WTC11 (cell line): ENCODE measurements around the gene GPR157. TPM values are rescaled to one million over a fixed set of nuclear protein-coding genes. Genes with fewer than 3 reads are reported as not detected.

Experiments
- CDX4 ChIP-seq: fragments of 250-450 bp; sonication (Bioruptor Pico); IDR thresholded peaks from 2 replicates; pipeline ENCODE4 v1.9.0; 2021; ENCODE audit warnings: moderate library complexity, mild to moderate bottlenecking, inconsistent platforms, borderline replicate concordance
- E2F4 ChIP-seq: sonication (generic); formaldehyde crosslinking; IDR thresholded peaks from 2 replicates; pipeline ENCODE4 v1.8.1; 2022; ENCODE audit warnings: low read depth, mild to moderate bottlenecking, moderate library complexity, missing genetic modification reagents, borderline replicate concordance
- EMX1 ChIP-seq: fragments of 250-450 bp; sonication (Bioruptor Pico); IDR thresholded peaks from 2 replicates; pipeline ENCODE4 v1.8.0; 2021; ENCODE audit warnings: mild to moderate bottlenecking
- IRF2 ChIP-seq: sonication (generic); formaldehyde crosslinking; IDR thresholded peaks from 2 replicates; pipeline ENCODE4 v1.8.0; 2022; ENCODE audit warnings: low read depth, missing genetic modification reagents, borderline replicate concordance
- total RNA-seq: library from RNA; stranded (reverse); gene quantifications from 3 replicates; pipeline ENCODE4 v1.2.3, GENCODE V29; 2021
- TF ChIP-seq, protein P1 (sequence below): sonication (generic); formaldehyde crosslinking; IDR thresholded peaks from 2 replicates; pipeline ENCODE4 v1.8.0; 2023; ENCODE audit warnings: missing genetic modification reagents, mild to moderate bottlenecking, borderline replicate concordance
- TF ChIP-seq, protein P2 (sequence below): fragments of 250-450 bp; sonication (Bioruptor Pico); conservative IDR thresholded peaks from 2 replicates; pipeline ENCODE4 v1.9.0; 2021; ENCODE audit warnings: mild to moderate bottlenecking
- TF ChIP-seq, protein P3 (sequence below): sonication (generic); formaldehyde crosslinking; IDR thresholded peaks from 2 replicates; pipeline ENCODE4 v1.8.0; 2023; ENCODE audit warnings: missing genetic modification reagents
- TF ChIP-seq, protein P4 (sequence below): fragments of 250-450 bp; sonication (Bioruptor Pico); IDR thresholded peaks from 2 replicates; pipeline ENCODE4 v1.9.0; 2021; ENCODE audit warnings: mild to moderate bottlenecking
- TF ChIP-seq, protein P5 (sequence below): sonication (generic); formaldehyde crosslinking; IDR thresholded peaks from 2 replicates; pipeline ENCODE4 v1.8.0; 2022; ENCODE audit warnings: mild to moderate bottlenecking, missing genetic modification reagents
- TF ChIP-seq, protein P6 (sequence below): sonication (generic); formaldehyde crosslinking; IDR thresholded peaks from 2 replicates; pipeline ENCODE4 v1.8.0; 2022; ENCODE audit warnings: missing genetic modification reagents
- TF ChIP-seq, protein P7 (sequence below): sonication (generic); formaldehyde crosslinking; IDR thresholded peaks from 2 replicates; pipeline ENCODE4 v1.8.1; 2022; ENCODE audit warnings: low read depth, missing genetic modification reagents, borderline replicate concordance
- TF ChIP-seq, protein P8 (sequence below): sonication (generic); formaldehyde crosslinking; IDR thresholded peaks from 2 replicates; pipeline ENCODE4 v1.8.1; 2023; ENCODE audit warnings: mild to moderate bottlenecking, moderate library complexity, missing genetic modification reagents

GPR157 gene
- total RNA-seq, 1 experiment from 2014 or later = 6.0 TPM

GRCh38 chr1:9086045-9086444 is 42.9 kb downstream of the GPR157 start (continued):
- TF ChIP-seq, protein P1, sequence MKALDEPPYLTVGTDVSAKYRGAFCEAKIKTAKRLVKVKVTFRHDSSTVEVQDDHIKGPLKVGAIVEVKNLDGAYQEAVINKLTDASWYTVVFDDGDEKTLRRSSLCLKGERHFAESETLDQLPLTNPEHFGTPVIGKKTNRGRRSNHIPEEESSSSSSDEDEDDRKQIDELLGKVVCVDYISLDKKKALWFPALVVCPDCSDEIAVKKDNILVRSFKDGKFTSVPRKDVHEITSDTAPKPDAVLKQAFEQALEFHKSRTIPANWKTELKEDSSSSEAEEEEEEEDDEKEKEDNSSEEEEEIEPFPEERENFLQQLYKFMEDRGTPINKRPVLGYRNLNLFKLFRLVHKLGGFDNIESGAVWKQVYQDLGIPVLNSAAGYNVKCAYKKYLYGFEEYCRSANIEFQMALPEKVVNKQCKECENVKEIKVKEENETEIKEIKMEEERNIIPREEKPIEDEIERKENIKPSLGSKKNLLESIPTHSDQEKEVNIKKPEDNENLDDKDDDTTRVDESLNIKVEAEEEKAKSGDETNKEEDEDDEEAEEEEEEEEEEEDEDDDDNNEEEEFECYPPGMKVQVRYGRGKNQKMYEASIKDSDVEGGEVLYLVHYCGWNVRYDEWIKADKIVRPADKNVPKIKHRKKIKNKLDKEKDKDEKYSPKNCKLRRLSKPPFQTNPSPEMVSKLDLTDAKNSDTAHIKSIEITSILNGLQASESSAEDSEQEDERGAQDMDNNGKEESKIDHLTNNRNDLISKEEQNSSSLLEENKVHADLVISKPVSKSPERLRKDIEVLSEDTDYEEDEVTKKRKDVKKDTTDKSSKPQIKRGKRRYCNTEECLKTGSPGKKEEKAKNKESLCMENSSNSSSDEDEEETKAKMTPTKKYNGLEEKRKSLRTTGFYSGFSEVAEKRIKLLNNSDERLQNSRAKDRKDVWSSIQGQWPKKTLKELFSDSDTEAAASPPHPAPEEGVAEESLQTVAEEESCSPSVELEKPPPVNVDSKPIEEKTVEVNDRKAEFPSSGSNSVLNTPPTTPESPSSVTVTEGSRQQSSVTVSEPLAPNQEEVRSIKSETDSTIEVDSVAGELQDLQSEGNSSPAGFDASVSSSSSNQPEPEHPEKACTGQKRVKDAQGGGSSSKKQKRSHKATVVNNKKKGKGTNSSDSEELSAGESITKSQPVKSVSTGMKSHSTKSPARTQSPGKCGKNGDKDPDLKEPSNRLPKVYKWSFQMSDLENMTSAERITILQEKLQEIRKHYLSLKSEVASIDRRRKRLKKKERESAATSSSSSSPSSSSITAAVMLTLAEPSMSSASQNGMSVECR (CRISPR knock-in tag) = no peak
- TF ChIP-seq E2F4 = no peak
- TF ChIP-seq, protein P2, sequence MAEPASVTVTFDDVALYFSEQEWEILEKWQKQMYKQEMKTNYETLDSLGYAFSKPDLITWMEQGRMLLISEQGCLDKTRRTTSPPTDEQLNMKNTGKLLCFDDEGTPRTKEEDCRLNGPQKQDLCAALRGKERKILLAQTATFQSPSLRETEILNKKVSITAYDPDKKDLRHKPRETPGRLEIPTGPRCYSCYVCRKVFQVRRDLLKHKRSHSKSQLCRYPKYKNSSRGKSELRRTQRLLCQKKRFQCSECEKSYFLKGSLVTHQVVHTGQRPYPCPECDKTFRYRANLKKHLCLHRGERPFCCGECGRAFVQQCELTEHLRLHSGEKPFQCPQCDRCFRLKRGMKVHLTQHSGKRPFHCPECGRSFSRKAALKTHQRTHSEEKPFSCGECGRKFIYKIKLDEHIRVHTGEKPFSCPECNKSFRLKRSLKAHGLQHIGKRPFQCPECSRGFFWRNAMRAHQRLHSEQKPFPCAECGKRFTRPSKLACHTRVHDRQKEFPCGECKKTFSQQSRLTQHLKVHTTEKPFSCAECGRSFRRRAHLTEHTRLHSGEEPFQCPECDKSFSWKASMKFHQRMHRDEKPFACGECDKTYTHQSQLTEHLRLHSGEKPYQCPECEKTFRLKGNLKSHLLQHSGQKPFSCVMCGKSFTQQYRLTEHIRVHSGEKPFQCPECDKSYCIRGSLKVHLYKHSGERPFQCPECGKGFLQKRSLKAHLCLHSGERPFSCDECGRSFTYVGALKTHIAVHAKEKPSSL (CRISPR knock-in tag) = no peak
- TF ChIP-seq, protein P3, sequence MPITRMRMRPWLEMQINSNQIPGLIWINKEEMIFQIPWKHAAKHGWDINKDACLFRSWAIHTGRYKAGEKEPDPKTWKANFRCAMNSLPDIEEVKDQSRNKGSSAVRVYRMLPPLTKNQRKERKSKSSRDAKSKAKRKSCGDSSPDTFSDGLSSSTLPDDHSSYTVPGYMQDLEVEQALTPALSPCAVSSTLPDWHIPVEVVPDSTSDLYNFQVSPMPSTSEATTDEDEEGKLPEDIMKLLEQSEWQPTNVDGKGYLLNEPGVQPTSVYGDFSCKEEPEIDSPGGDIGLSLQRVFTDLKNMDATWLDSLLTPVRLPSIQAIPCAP = no peak
- TF ChIP-seq IRF2 (CRISPR knock-in tag) = no peak
- TF ChIP-seq, protein P4, sequence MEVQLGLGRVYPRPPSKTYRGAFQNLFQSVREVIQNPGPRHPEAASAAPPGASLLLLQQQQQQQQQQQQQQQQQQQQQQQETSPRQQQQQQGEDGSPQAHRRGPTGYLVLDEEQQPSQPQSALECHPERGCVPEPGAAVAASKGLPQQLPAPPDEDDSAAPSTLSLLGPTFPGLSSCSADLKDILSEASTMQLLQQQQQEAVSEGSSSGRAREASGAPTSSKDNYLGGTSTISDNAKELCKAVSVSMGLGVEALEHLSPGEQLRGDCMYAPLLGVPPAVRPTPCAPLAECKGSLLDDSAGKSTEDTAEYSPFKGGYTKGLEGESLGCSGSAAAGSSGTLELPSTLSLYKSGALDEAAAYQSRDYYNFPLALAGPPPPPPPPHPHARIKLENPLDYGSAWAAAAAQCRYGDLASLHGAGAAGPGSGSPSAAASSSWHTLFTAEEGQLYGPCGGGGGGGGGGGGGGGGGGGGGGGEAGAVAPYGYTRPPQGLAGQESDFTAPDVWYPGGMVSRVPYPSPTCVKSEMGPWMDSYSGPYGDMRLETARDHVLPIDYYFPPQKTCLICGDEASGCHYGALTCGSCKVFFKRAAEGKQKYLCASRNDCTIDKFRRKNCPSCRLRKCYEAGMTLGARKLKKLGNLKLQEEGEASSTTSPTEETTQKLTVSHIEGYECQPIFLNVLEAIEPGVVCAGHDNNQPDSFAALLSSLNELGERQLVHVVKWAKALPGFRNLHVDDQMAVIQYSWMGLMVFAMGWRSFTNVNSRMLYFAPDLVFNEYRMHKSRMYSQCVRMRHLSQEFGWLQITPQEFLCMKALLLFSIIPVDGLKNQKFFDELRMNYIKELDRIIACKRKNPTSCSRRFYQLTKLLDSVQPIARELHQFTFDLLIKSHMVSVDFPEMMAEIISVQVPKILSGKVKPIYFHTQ = no peak
- TF ChIP-seq, protein P5, sequence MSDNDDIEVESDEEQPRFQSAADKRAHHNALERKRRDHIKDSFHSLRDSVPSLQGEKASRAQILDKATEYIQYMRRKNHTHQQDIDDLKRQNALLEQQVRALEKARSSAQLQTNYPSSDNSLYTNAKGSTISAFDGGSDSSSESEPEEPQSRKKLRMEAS (CRISPR knock-in tag) = no peak
- TF ChIP-seq EMX1 (CRISPR knock-in tag) = no peak
- TF ChIP-seq, protein P6, sequence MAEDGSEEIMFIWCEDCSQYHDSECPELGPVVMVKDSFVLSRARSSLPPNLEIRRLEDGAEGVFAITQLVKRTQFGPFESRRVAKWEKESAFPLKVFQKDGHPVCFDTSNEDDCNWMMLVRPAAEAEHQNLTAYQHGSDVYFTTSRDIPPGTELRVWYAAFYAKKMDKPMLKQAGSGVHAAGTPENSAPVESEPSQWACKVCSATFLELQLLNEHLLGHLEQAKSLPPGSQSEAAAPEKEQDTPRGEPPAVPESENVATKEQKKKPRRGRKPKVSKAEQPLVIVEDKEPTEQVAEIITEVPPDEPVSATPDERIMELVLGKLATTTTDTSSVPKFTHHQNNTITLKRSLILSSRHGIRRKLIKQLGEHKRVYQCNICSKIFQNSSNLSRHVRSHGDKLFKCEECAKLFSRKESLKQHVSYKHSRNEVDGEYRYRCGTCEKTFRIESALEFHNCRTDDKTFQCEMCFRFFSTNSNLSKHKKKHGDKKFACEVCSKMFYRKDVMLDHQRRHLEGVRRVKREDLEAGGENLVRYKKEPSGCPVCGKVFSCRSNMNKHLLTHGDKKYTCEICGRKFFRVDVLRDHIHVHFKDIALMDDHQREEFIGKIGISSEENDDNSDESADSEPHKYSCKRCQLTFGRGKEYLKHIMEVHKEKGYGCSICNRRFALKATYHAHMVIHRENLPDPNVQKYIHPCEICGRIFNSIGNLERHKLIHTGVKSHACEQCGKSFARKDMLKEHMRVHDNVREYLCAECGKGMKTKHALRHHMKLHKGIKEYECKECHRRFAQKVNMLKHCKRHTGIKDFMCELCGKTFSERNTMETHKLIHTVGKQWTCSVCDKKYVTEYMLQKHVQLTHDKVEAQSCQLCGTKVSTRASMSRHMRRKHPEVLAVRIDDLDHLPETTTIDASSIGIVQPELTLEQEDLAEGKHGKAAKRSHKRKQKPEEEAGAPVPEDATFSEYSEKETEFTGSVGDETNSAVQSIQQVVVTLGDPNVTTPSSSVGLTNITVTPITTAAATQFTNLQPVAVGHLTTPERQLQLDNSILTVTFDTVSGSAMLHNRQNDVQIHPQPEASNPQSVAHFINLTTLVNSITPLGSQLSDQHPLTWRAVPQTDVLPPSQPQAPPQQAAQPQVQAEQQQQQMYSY (CRISPR knock-in tag) = no peak
- TF ChIP-seq, protein P7, sequence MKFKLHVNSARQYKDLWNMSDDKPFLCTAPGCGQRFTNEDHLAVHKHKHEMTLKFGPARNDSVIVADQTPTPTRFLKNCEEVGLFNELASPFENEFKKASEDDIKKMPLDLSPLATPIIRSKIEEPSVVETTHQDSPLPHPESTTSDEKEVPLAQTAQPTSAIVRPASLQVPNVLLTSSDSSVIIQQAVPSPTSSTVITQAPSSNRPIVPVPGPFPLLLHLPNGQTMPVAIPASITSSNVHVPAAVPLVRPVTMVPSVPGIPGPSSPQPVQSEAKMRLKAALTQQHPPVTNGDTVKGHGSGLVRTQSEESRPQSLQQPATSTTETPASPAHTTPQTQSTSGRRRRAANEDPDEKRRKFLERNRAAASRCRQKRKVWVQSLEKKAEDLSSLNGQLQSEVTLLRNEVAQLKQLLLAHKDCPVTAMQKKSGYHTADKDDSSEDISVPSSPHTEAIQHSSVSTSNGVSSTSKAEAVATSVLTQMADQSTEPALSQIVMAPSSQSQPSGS (CRISPR knock-in tag) = no peak
- TF ChIP-seq, protein P8, sequence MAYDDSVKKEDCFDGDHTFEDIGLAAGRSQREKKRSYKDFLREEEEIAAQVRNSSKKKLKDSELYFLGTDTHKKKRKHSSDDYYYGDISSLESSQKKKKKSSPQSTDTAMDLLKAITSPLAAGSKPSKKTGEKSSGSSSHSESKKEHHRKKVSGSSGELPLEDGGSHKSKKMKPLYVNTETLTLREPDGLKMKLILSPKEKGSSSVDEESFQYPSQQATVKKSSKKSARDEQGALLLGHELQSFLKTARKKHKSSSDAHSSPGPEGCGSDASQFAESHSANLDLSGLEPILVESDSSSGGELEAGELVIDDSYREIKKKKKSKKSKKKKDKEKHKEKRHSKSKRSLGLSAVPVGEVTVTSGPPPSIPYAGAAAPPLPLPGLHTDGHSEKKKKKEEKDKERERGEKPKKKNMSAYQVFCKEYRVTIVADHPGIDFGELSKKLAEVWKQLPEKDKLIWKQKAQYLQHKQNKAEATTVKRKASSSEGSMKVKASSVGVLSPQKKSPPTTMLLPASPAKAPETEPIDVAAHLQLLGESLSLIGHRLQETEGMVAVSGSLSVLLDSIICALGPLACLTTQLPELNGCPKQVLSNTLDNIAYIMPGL (CRISPR knock-in tag) = no peak
- TF ChIP-seq CDX4 (CRISPR knock-in tag) = no peak
- TF ChIP-seq, all 79 proteins: peak for 0
